ENCODE data around the gene BOD1. TPM values are rescaled to one million over a fixed set of nuclear protein-coding genes. Genes with fewer than 3 reads are reported as not detected.

The BOD1 gene
- total RNA-seq, 4 donors from 2014 or later, result 101 to 157 (median 117) TPM

DNA sequence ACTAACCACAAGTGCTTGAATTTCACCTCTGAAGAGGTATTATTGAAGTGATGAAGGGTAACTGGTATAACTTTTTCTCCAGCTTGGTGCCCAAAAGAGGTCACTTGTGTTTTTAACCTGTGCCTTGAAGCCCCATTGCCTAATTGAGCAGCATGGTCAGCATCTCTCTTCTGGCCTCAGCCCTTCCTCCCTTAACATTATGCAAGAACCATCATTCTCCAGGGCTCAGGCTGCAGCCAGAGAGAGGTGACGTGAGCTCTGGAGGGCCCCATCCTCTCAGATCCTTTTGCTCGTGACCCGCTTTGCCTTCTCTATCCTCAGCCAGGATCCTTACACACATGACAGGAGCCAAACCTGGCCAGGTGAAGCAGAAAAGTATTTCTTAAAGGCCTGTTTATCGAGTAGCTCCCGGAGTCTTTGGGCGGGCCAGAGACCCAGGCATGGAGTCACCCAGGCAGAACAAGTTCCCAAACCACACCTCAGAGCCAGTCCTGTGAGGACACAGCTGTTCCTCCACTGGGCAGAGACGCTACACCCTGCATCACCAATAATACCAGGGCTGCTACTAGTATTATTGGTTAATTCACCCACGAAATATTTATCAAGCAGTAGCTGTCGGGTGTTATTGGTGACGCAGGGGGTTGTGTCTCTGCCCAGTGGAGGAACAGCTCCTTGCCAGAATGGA lies 29.6 kb upstream of the BOD1 start:
- in situ Hi-C loops (cut with MboI; ENCODE audit: low sequenced_read_pairs in 4 of 4), result no loop called here
- DNase-seq, result no peak
- Histone ChIP-seq H3K4me1 (peaks cover 0 to 9% of the 10 kb centered on the region in 2 donors), H3K27ac (no peak overlapping the region), H3K36me3 (no peaks in the 10 kb centered on the region), H3K9me3 (no peaks in the 10 kb centered on the region), H3K27me3 (no peaks in the 10 kb centered on the region), H3K4me3 (no peak overlapping the region)
- no peak for ATAC-seq
- intact Hi-C loops (cut with DNase I; ENCODE audit: low total_unique reads), result no loop called here
- TF ChIP-seq, protein P1, sequence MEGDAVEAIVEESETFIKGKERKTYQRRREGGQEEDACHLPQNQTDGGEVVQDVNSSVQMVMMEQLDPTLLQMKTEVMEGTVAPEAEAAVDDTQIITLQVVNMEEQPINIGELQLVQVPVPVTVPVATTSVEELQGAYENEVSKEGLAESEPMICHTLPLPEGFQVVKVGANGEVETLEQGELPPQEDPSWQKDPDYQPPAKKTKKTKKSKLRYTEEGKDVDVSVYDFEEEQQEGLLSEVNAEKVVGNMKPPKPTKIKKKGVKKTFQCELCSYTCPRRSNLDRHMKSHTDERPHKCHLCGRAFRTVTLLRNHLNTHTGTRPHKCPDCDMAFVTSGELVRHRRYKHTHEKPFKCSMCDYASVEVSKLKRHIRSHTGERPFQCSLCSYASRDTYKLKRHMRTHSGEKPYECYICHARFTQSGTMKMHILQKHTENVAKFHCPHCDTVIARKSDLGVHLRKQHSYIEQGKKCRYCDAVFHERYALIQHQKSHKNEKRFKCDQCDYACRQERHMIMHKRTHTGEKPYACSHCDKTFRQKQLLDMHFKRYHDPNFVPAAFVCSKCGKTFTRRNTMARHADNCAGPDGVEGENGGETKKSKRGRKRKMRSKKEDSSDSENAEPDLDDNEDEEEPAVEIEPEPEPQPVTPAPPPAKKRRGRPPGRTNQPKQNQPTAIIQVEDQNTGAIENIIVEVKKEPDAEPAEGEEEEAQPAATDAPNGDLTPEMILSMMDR (IDR thresholded peaks at IDR 0.05 in 4 of 5, conservative IDR thresholded peaks at IDR 0.05 in 1 of 5), result no peak
- TF ChIP-seq POLR2A (IDR thresholded peaks at IDR 0.05), result no peak

DNA sequence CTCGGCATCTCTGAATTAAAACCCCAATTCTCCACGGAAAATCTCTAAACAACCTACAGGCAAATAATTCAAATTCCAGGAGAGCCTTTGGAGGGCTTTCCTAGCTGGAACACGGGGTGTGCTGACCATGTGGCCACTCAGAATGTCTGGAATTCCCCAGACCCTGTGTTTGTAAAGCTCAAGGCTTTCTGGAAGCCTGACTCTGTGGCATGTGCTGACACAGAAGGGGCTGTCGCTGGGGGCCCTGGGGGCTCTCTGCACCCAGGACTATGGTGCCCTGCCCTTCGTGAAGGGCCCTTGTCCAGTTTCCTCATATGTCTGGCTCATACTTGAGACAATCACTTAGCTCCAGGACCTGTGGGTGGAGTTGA lies 29.0 kb upstream of the BOD1 start:
- intact Hi-C loops (cut with DNase I; ENCODE audit: low total_unique reads), result no loop called here
- Histone ChIP-seq H3K4me1 (peaks cover 0 to 9% of the 10 kb centered on the region in 2 donors), H3K27me3 (no peaks in the 10 kb centered on the region), H3K9me3 (no peaks in the 10 kb centered on the region), H3K36me3 (no peaks in the 10 kb centered on the region), H3K27ac (no peak overlapping the region), H3K4me3 (no peak overlapping the region)
- DNase-seq (no peak), ATAC-seq (no peak)
- in situ Hi-C loops (cut with MboI; ENCODE audit: low sequenced_read_pairs in 4 of 4), result no loop called here
- TF ChIP-seq POLR2A (IDR thresholded peaks at IDR 0.05), result no peak
- TF ChIP-seq, protein P1 (IDR thresholded peaks at IDR 0.05 in 4 of 5, conservative IDR thresholded peaks at IDR 0.05 in 1 of 5), result no peak

DNA sequence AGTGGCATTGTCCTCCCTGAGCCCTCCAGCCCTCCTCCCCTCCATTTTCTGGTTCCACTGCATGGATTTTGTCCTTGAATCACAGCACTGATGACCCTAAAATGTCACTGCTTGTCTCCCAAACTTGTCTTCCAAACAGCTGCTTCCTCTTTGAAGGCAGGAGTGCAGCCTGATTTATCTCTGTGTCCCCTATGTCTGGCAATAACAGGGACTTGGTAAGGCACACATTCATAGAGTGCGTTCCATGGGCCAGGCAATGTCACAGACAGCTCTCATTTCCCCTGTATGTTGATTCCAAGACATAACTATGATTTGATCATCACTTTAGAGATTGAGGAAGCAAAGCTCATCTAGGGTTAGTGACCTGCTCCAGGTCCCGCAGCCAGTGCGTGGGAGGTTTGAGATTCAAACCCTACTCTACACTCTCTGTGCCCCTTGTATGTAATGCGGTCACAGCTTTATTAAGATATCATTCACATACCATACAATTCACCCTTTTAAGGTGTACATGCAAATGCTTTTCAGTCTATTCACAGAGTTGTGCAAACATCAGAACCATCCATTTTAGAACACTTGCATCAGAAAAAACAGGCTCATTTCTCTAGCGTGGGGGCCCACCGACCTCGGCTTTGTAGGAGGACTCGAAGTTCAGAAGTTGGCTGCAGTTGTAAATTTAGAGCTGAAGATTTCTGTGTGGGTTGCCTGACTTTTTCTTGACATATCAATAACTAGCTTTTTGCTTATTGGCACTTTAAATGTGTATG lies 28.4 kb upstream of the BOD1 start:
- TF ChIP-seq POLR2A (IDR thresholded peaks at IDR 0.05), result no peak
- TF ChIP-seq, protein P1 (IDR thresholded peaks at IDR 0.05 in 4 of 5, conservative IDR thresholded peaks at IDR 0.05 in 1 of 5), result no peak
- no peak for DNase-seq
- Histone ChIP-seq H3K27me3 (no peaks in the 10 kb centered on the region), H3K4me3 (no peak overlapping the region), H3K9me3 (no peaks in the 10 kb centered on the region), H3K27ac (no peak overlapping the region), H3K36me3 (no peaks in the 10 kb centered on the region), H3K4me1 (peaks cover 3 to 9% of the 10 kb centered on the region in 2 donors)
- intact Hi-C loops (cut with DNase I; ENCODE audit: low total_unique reads), result no loop called here
- ATAC-seq, result no peak
- in situ Hi-C loops (cut with MboI; ENCODE audit: low sequenced_read_pairs in 4 of 4), result no loop called here

DNA sequence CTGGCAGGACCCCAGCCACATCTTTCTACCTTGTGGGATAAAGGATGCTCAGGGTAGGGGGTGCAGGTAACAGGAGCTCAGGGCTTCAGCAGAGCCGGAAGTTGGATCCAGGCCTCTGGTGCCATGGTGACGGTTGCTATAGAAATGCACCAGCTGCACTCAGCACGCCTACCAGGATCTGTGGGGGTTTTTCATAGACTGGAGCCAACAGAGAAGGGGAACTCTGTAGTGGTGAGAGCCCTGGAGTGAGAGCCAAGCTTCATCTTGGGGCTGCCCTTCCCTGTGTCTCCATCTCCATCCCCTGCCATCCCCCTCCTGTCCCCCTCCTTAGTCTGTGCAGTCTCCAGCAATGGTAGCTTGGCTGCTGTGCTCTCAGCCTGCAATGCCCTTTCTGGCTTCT lies 27.5 kb upstream of the BOD1 start:
- H3K4me1 ChIP-seq, result peaks cover 3 to 9% of the 10 kb centered on the region in 2 donors
- H3K36me3 ChIP-seq, result no peaks in the 10 kb centered on the region
- TF ChIP-seq POLR2A (IDR thresholded peaks at IDR 0.05), result no peak
- TF ChIP-seq, protein P1 (IDR thresholded peaks at IDR 0.05 in 4 of 5, conservative IDR thresholded peaks at IDR 0.05 in 1 of 5), result no peak
- no peak overlapping the region for H3K27ac ChIP-seq
- DNase-seq (no peak), ATAC-seq (no peak)
- no peak overlapping the region for H3K4me3 ChIP-seq
- H3K9me3 ChIP-seq, result no peaks in the 10 kb centered on the region
- intact Hi-C loops (cut with DNase I; ENCODE audit: low total_unique reads) (no loop called here), in situ Hi-C loops (cut with MboI; ENCODE audit: low sequenced_read_pairs in 4 of 4) (no loop called here)
- no peaks in the 10 kb centered on the region for H3K27me3 ChIP-seq
